GM12878 (cell line): Measurements from ENCODE around the gene PPP1R1B. TPM values are rescaled to one million over a fixed set of nuclear protein-coding genes. Genes with fewer than 3 reads are reported as not detected.

ENCODE experiments used
- ATAC-seq: fragments of 200-7000 bp; cut with Tn5 transposase; 3 replicates; pipeline ENCODE4 v1.9.1; 2020; ENCODE audit warnings: mild to moderate bottlenecking, moderate library complexity
- BruUV-seq: library from RNA; stranded (reverse); fragments of 400-500 nt; replicated peaks from 2 replicates; lab custom pipeline; 2021; lab: Mats Ljungman, UMichigan
- CTCF ChIA-PET: fragments of 300-600 bp; sonication (Branson Sonifier 250); formaldehyde crosslinking; extraction: SDS; loops from one replicate; lab custom pipeline; 2021; ENCODE audit warnings: inconsistent platforms; lab: Yijun Ruan, JAX
- POLR2A ChIA-PET: fragments of 350-600 bp; formaldehyde crosslinking; extraction: SDS; loops from one replicate; lab custom pipeline; 2021; ENCODE audit warnings: inconsistent platforms; lab: Charles Lee
- RAD21 ChIA-PET: fragments of 300-600 bp; sonication (Branson Sonifier 250); formaldehyde crosslinking; loops from one replicate; lab custom pipeline; 2023; ENCODE audit warnings: antibody characterized with exemption; ENCODE audit not compliant: unreplicated experiment; lab: Charles Lee
- SMC1A ChIA-PET: fragments of 300-600 bp; sonication (Branson Sonifier 250); formaldehyde crosslinking; loops from one replicate; lab custom pipeline; 2023; ENCODE audit not compliant: unreplicated experiment, uncharacterized antibody; lab: Charles Lee
- DNase-seq: peaks from one replicate; pipeline ENCODE4 v3.0.0-alpha.2; 2011; ENCODE audit warnings: low read depth, low spot score
- FAIRE-seq: peaks from 3 replicates; lab custom pipeline; 2011; peaks lifted over from hg19 to GRCh38; lab: Jason Lieb, UNC
- H2AFZ ChIP-seq: 2 replicates; pipeline ENCODE4 v1.6.0; 2011; ENCODE audit warnings: low read depth, low read length, control low read depth; ENCODE audit not compliant: control insufficient read depth
- H3K27ac ChIP-seq: 2 replicates; pipeline ENCODE4 v1.5.1; 2011; ENCODE audit warnings: control low read depth; ENCODE audit not compliant: control insufficient read depth, insufficient read depth
- H3K27me3 ChIP-seq, 2 experiments: replicated peaks in 1 of 2; 2 replicates each; pipeline versions ENCODE4 v1.6.0 to v1.6.1; 2011; ENCODE audit warnings: low read length in 1 of 2; ENCODE audit not compliant: control insufficient read depth in 2 of 2, insufficient read depth in 2 of 2
- H3K36me3 ChIP-seq, 2 experiments: 2 replicates each; pipeline ENCODE4 v1.5.1; 2011; ENCODE audit warnings: low read length in 1 of 2; ENCODE audit not compliant: control insufficient read depth in 2 of 2, insufficient read depth in 2 of 2
- H3K4me1 ChIP-seq: 2 replicates; pipeline ENCODE4 v1.6.1; 2011; ENCODE audit warnings: mild to moderate bottlenecking, low read length, moderate library complexity, mixed read lengths; ENCODE audit not compliant: control insufficient read depth, insufficient read depth
- H3K4me2 ChIP-seq: 2 replicates; pipeline ENCODE4 v1.6.0; 2011; ENCODE audit warnings: control low read depth; ENCODE audit not compliant: control insufficient read depth, insufficient read depth
- H3K4me3 ChIP-seq: fragments of 200-600 bp; sonication (generic); 2 replicates; pipeline ENCODE4 v1.5.1; 2016
- H3K79me2 ChIP-seq: 2 replicates; pipeline ENCODE4 v1.6.0; 2011; ENCODE audit warnings: low read length; ENCODE audit not compliant: control insufficient read depth, insufficient read depth
- H3K9ac ChIP-seq: 2 replicates; pipeline ENCODE4 v1.8.0; 2011; ENCODE audit warnings: low read length, control low read depth, mixed read lengths; ENCODE audit not compliant: control insufficient read depth, insufficient read depth
- H3K9me3 ChIP-seq: replicated peaks from 3 replicates; pipeline ENCODE4 v1.5.1; 2011; ENCODE audit warnings: mild to moderate bottlenecking, low read length; ENCODE audit not compliant: control insufficient read depth, insufficient read depth
- H4K20me1 ChIP-seq: 2 replicates; pipeline ENCODE4 v1.6.0; 2011; ENCODE audit not compliant: control insufficient read depth, insufficient read depth
- CREM ChIP-seq: IDR thresholded peaks from 2 replicates; pipeline ENCODE4 v1.6.1; 2014; ENCODE audit warnings: antibody characterized with exemption, low read depth
- NBN ChIP-seq: fragments of 450-650 bp; IDR thresholded peaks from 2 replicates; pipeline ENCODE4 v1.6.1; 2016
- RAD21 ChIP-seq: IDR thresholded peaks from 2 replicates; pipeline ENCODE4 v1.6.1; 2011; ENCODE audit warnings: mild to moderate bottlenecking, low read depth, low read length, moderate library complexity; ENCODE audit not compliant: insufficient read depth
- SRF ChIP-seq, 2 experiments: IDR thresholded peaks; 2 replicates each; pipeline ENCODE4 v1.6.1; 2011; ENCODE audit warnings: low read depth in 2 of 2, low read length in 2 of 2, mild to moderate bottlenecking in 1 of 2, moderate library complexity in 1 of 2
- SUZ12 ChIP-seq: fragments of 200-600 bp; sonication (generic); IDR thresholded peaks from one replicate; pipeline ENCODE4 v1.6.1; 2018; ENCODE audit warnings: antibody characterized with exemption, mild to moderate bottlenecking; ENCODE audit not compliant: unreplicated experiment
- WGBS: methylation state at CpG from one replicate; pipeline ENCODE4 v1.1.6; 2016; ENCODE audit warnings: low lambda C conversion rate; ENCODE audit not compliant: insufficient replicate concordance, insufficient coverage; ENCODE audit errors: missing lambda C conversion rate; 5-methylcytosine and 5-hydroxymethylcytosine counted together
- in situ Hi-C: fragments of 300-500 bp; cut with MboI; formaldehyde crosslinking; loops from 9 replicates; pipeline ENCODE4 v1.14.3; 2018; ENCODE audit warnings: mixed read lengths
- intact Hi-C: fragments of 100-400 bp; cut with micrococcal nuclease; formaldehyde crosslinking; loops from one replicate; pipeline ENCODE4 v1.14.2; 2022; ENCODE audit not compliant: unreplicated experiment
- polyA plus RNA-seq, 11 experiments: library from polyadenylated mRNA; depleted of rRNA in 4 of 11; unstranded in 6 of 11; stranded (reverse) in 5 of 11; fragments of >200 nt; fragmentation: Nextera tagmentation in 4 of 11; fragmentation: Illumina TruSeq in 1 of 11; extraction: Ambion mirVana in 4 of 11; extraction: Trizol in 1 of 11; gene quantifications; 1 replicate in 1 of 11; 2 replicates in 10 of 11; pipeline versions ENCODE4 v1.2.1 to v1.2.3, GENCODE V29; 2011 to 2016; ENCODE audit warnings: inconsistent platforms in 2 of 11, missing spikeins in 2 of 11, low read depth in 1 of 11
- total RNA-seq, 4 experiments: library from RNA; depleted of rRNA in 3 of 4; stranded (reverse); fragments of >200 nt in 3 of 4; fragmentation: Illumina TruSeq in 1 of 4; extraction: Trizol in 1 of 4; gene quantifications; 2 replicates each; pipeline versions ENCODE4 v1.2.1 to v1.2.3, GENCODE V29; 2013 to 2021
- TF ChIP-seq, protein P1 (sequence below): fragments of 150-350 bp; IDR thresholded peaks from 2 replicates; pipeline ENCODE4 v1.6.1; 2016; ENCODE audit warnings: low read depth, low read length
- TF ChIP-seq, protein P2 (sequence below): fragments of 450-650 bp; IDR thresholded peaks from 2 replicates; pipeline ENCODE4 v1.6.1; 2016; ENCODE audit warnings: mild to moderate bottlenecking
- TF ChIP-seq, protein P3 (sequence below): IDR thresholded peaks from 2 replicates; pipeline ENCODE4 v1.6.1; 2011; ENCODE audit warnings: mild to moderate bottlenecking, low read depth, low read length, moderate library complexity; ENCODE audit not compliant: insufficient replicate concordance

Gene PPP1R1B
- total and polyA plus RNA-seq, 10 of the 15 experiments (the other 5 are each of a cell fraction or from before 2014, with no cell fraction given), result 0.08 TPM; not detected in 9

DNA sequence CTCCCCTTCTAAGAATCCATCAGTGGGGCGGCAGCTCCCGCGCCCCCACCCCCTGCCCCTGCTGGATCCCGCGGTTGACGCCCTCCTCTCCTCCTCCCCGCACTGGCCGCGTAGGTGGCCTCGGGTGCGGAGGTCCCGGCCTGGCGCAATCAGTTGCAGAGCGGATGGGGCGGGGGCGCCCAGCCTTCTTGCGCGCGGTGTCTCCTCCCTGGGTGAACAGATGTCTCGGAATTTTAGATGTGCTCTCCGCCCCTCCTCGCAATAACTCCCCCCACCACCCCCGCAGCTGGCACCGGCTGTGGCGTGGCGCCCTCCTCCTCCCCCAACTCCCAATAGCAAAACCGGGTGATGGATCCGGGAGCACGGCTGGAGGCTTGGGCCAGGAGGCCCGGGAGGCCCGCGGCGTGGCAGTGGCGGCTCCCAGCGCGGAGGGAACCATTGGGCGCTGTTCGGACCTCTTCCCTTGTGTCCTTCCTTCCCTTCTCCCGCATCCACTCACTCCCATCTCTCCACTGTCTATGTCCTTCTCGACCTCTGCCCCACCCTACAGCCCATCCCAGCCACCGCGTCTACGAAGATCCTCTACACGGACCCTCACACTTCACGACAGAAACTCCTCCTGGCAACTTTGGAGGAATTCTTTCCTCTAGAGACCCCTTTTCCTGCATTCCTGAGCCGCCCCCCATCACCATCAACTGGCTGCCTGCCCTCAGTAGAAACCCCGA, 30.0 kb upstream of the PPP1R1B start:
- Histone ChIP-seq H3K27ac (no peak overlapping the region), H3K9ac (no peak overlapping the region), H4K20me1 (no peaks in the 10 kb centered on the region), H3K27me3 (peaks cover 32 to 33% of the 10 kb centered on the region in 2 experiments), H3K4me1 (no peaks in the 10 kb centered on the region), H3K9me3 (no peaks in the 10 kb centered on the region), H3K4me3 (no peak overlapping the region), H3K4me2 (no peak overlapping the region), H2AFZ (no peak overlapping the region), H3K79me2 (no peaks in the 10 kb centered on the region), H3K36me3 (no peaks in the 10 kb centered on the region)
- ATAC-seq, result no peak
- TF ChIP-seq SRF (IDR thresholded peaks at IDR 0.05; ENCODE audit: low read depth in 2 of 2, low read length in 2 of 2) (no peak), SUZ12 (peak; percentile 45)
- no peak for FAIRE-seq
- ChIA-PET CTCF (no interaction called here), SMC1A (no interaction called here), RAD21 (interaction anchor here (1.4 kb wide), 1 partner anchor 47 kb away, joined by 4 read pairs; no protein-coding TSS in a partner anchor), POLR2A (no interaction called here)
- in situ Hi-C loops (no loop called here), intact Hi-C loops (no loop called here)
- WGBS, result 31% methylated on average over 31 of the region's 47 CpGs
- no TSS peak for BruUV-seq
- DNase-seq, result no peak

DNA sequence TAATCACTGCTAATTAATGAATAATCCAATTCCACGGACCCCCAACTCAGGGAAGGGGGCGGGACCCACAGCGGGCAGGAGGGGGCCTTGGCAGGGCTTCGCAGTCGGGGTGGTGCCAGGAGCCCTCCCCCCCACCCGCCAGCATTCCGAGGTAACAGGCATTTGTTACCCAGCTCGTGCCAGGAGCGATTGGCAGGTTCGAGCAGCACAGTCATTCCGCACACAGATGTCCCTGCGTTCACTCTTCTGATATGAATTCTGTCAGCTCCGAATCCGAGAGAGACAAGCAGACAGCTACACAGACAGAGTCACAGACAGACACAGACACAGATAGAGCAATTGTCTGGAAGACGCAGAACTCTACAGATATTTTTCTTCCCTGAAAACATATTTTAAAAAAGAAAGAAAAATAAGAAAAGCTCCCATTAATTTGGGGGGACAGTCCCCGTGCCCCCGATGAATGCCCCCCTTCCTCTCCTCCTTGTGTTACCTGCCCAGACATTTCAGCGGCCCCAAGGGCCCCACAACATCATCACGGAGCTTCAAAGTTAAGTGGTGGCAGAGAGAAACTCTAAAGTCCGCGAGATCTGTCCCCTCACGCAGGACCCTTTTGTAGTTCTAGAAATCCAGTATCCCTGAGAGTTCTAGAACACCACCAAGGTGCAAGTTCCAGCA, 29.2 kb upstream of the PPP1R1B start:
- H3K27me3 ChIP-seq, result peaks cover 35 to 37% of the 10 kb centered on the region in 2 experiments
- BruUV-seq, result no TSS peak
- H3K9me3 ChIP-seq, result no peaks in the 10 kb centered on the region
- RAD21 ChIA-PET, result interaction anchor here (1.4 kb wide), 1 partner anchor 48 kb away, joined by 4 read pairs; no protein-coding TSS in a partner anchor
- SMC1A ChIA-PET, result no interaction called here
- POLR2A ChIA-PET, result no interaction called here
- H3K4me1 ChIP-seq, result no peaks in the 10 kb centered on the region
- no peak overlapping the region for H2AFZ ChIP-seq
- DNase-seq (no peak), FAIRE-seq (no peak), ATAC-seq (no peak)
- H3K36me3 ChIP-seq, result no peaks in the 10 kb centered on the region
- H3K27ac ChIP-seq, result no peak overlapping the region
- in situ Hi-C loops (no loop called here), intact Hi-C loops (no loop called here)
- WGBS, result 15% methylated on average over 16 of the region's 22 CpGs
- no peaks in the 10 kb centered on the region for H4K20me1 ChIP-seq
- H3K4me3 ChIP-seq, result no peak overlapping the region
- no peaks in the 10 kb centered on the region for H3K79me2 ChIP-seq
- no peak overlapping the region for H3K4me2 ChIP-seq
- CTCF ChIA-PET, result interaction anchor here (0.9 kb wide), 1 partner anchor 26 kb away, joined by 3 read pairs; no protein-coding TSS in a partner anchor
- H3K9ac ChIP-seq, result no peak overlapping the region
- TF ChIP-seq, protein P1, sequence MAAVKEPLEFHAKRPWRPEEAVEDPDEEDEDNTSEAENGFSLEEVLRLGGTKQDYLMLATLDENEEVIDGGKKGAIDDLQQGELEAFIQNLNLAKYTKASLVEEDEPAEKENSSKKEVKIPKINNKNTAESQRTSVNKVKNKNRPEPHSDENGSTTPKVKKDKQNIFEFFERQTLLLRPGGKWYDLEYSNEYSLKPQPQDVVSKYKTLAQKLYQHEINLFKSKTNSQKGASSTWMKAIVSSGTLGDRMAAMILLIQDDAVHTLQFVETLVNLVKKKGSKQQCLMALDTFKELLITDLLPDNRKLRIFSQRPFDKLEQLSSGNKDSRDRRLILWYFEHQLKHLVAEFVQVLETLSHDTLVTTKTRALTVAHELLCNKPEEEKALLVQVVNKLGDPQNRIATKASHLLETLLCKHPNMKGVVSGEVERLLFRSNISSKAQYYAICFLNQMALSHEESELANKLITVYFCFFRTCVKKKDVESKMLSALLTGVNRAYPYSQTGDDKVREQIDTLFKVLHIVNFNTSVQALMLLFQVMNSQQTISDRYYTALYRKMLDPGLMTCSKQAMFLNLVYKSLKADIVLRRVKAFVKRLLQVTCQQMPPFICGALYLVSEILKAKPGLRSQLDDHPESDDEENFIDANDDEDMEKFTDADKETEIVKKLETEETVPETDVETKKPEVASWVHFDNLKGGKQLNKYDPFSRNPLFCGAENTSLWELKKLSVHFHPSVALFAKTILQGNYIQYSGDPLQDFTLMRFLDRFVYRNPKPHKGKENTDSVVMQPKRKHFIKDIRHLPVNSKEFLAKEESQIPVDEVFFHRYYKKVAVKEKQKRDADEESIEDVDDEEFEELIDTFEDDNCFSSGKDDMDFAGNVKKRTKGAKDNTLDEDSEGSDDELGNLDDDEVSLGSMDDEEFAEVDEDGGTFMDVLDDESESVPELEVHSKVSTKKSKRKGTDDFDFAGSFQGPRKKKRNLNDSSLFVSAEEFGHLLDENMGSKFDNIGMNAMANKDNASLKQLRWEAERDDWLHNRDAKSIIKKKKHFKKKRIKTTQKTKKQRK, result no peak
- TF ChIP-seq, protein P2, sequence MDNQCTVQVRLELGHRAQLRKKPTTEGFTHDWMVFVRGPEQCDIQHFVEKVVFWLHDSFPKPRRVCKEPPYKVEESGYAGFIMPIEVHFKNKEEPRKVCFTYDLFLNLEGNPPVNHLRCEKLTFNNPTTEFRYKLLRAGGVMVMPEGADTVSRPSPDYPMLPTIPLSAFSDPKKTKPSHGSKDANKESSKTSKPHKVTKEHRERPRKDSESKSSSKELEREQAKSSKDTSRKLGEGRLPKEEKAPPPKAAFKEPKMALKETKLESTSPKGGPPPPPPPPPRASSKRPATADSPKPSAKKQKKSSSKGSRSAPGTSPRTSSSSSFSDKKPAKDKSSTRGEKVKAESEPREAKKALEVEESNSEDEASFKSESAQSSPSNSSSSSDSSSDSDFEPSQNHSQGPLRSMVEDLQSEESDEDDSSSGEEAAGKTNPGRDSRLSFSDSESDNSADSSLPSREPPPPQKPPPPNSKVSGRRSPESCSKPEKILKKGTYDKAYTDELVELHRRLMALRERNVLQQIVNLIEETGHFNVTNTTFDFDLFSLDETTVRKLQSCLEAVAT, result no peak
- TF ChIP-seq CREM (no peak), RAD21 (no peak), NBN (no peak)
- TF ChIP-seq, protein P3, sequence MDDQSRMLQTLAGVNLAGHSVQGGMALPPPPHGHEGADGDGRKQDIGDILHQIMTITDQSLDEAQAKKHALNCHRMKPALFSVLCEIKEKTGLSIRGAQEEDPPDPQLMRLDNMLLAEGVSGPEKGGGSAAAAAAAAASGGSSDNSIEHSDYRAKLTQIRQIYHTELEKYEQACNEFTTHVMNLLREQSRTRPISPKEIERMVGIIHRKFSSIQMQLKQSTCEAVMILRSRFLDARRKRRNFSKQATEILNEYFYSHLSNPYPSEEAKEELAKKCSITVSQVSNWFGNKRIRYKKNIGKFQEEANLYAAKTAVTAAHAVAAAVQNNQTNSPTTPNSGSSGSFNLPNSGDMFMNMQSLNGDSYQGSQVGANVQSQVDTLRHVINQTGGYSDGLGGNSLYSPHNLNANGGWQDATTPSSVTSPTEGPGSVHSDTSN, result no peak
